IPS DF 19.7 (cell line): ENCODE measurements around the gene SLC1A6.
A peak's percentile ranks its signal among the peaks of the same experiment; 100 is the strongest.
"Not testable (repeated sequence)": the region's sequence is repeated elsewhere in the genome, so short reads cannot be mapped to it uniquely, and the experiment has no call there.

ENCODE experiments used
- DNase-seq: peaks from one replicate; pipeline ENCODE4 v3.0.0-alpha.2; 2013; ENCODE audit warnings: low read depth, low spot score

SLC1A6 gene

GRCh38 chr19:14979476-14980255 lies at the start of gene SLC1A6:
SLC1A6 (minus strand) TSS chr19:14979864; CDS start chr19:14972910, 6,954 bp downstream.
- no peak for DNase-seq

DNA sequence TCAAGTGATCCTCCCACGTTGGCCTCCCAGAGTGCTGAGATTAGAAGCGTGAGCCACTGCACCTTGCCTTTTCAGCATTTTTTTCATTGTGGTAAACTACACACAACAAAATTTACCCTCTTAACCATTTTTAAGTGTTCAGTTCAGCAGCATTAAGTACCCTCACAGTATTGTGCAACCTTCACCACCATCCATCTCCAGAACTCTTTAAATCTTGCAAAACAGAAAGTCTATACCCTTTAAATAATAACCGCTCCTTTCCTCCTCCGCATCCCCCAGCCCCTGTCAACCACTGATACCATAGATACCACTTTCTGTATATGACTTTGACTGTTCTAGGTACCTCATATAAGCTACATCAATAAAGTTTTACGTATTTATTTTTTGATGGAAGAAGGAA lies 48.8 kb upstream of the SLC1A6 start:
- no peak for DNase-seq

GRCh38 chr19:15025217-15025616 lies 45.6 kb upstream of the SLC1A6 start:
- DNase-seq = no peak

- DNase-seq = no peak
Observed at GRCh38 chr19:15022752-15023151, 43.1 kb upstream of the SLC1A6 start.

GRCh38 chr19:15021286-15022007 lies 41.8 kb upstream of the SLC1A6 start:
- no peak for DNase-seq

DNA sequence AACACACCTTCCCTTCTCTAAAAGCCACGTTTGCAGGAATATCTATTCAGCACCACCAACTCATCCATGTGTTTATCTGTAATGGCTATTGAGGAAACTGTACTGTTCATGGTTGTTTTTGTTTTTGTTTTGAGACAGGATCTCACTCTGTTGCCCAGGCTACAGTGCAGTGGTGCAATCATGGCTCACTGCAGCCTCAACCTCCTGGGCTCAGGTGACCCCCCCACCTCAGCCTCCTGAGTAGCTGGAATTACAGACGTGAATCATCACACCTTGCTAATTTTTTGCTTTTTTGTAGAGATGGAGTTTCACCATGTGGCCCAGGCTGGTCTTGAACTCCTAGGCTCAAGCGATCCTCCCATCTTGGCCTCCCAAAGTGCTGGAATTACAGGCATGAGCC lies 39.2 kb upstream of the SLC1A6 start:
- DNase-seq = not testable (repeated sequence)

DNA sequence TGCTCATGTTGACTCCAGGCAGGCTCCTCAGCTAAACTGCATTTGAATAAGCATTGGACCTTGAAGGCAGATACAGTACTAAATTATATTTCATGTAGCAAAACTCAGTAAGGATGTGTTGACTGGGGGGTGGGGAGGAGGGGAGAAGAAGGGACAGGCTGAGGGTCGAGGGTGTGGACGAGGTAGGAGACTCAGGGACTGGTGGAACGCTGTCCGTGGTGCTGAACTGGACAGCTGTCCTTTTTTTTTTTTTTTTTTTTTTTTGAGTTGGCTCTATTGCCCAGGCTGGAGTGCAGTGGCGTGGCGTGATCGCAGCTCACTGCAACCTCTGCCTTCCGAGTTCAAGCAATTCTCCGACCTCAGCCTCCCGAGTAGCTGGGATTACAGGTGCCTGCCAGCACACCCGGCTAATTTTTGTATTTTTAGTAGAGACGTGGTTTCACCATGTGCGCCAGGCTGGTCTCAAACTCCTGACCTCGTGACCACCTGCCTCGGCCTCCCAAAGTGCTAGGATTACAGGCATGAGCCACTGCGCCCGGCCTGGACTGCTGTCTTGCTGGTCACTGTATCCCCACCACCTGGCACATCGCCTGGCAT lies 36.4 kb upstream of the SLC1A6 start:
- no peak for DNase-seq

DNA sequence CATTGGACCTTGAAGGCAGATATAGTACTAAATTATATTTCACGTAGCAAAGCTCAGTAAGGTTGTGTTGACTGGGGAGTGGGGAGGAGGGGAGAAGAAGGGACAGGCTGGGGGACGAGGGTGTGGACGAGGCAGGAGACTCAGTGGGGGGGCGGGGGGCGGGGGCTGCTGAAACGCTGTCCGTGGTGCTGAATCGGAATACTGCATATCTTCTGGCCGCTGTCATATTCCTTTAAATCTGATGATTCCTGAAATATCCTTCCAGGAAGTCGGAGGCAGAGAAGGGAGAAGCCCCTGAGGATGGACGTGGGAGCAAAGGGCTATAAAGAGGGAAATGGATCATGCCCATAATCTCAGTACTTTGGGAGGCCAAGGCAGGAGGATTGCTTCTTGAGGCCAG lies 34.9 kb upstream of the SLC1A6 start:
- DNase-seq = no peak

DNA sequence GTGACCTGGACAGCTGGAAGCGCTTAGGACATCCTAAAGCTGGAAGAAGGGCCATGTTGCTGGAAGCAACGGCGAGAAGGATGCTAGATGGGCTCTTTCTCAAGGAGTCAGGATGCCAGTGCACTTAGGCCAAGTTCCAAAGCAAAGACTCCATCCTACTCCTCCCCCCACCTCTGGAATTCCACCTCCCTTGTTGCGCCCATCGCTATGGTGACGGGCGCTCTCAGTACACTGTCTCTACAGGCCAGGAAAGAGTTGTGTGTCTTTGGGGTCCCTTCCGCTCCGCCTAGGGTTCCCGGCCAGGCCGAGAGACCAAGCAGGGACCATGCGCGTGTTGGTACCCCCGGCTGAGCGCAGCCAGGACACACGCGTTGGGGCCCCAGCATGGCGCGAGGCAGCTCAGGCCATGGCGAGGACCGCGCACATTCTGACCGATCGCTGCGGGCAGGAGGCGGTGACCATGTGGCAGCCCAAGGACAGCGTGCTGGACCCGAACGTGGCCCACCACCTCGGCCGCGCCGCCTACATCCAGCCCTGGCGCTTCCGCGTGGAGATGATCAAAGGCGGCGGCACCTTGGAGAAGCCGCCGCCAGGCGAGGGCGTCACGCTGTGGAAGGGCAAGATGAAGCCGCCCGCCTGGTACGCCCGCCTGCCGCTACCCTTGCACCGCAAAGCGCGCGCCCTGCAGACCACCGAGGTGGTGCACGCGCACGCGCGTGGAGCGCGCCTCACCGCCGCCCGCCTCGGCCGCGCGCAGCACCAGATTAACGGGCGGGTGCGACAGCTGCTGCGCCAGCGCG lies 31.0 kb upstream of the SLC1A6 start:
- peak; percentile 40 for DNase-seq

GRCh38 chr19:15008308-15008707 lies 28.6 kb upstream of the SLC1A6 start:
- DNase-seq = no peak

GRCh38 chr19:14997981-14998380 lies 18.3 kb upstream of the SLC1A6 start:
- DNase-seq = no peak

- no peak for DNase-seq
Observed at GRCh38 chr19:14992780-14993179, 13.1 kb upstream of the SLC1A6 start.

GRCh38 chr19:14985133-14985532 lies 5.5 kb upstream of the SLC1A6 start:
- no peak for DNase-seq

- DNase-seq = no peak
Observed at GRCh38 chr19:14978161-14978776, 1.4 kb downstream of the SLC1A6 start.

DNA sequence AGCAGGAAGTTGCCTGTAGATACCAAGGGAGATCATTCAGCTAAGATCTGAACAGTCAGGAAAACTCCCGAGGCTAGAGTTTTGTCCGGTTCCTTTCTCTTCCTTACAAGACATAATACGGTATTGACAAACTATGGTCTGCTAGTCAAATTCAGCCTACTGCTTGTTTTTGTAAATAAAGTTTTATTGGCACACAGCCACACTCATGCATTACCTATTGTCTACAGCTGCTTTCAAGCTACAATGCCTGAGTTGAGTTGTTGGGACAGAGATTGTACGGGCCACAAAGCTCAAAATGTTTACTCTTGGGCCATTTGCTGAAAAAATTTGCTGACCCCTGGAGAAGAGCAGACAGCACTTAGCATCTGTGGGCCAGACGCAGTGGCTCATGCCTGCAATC lies 2.5 kb downstream of the SLC1A6 start:
- DNase-seq = no peak

GRCh38 chr19:14974488-14974887 lies 5.2 kb downstream of the SLC1A6 start:
- no peak for DNase-seq

DNA sequence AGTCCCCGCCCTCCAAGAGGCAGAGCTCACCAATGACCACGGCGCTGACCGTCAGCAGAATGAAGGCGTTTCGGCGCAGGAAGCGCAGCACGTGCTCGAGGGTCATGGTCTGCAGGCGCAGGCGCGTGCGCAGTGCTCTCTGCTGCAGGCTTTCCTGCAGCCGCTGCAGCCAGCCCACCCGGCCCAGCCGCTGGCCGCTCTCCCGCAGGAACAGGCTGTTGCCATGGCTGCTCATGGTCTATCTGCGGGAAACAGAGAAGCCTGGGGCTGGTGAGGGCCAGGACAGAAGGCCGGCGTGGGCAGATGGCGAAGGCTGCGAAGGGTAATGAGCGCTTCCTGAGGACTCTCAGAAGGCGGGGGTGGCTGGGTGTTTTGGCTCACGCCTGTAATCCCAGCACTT lies 7.0 kb downstream of the SLC1A6 start:
- DNase-seq = no peak

DNA sequence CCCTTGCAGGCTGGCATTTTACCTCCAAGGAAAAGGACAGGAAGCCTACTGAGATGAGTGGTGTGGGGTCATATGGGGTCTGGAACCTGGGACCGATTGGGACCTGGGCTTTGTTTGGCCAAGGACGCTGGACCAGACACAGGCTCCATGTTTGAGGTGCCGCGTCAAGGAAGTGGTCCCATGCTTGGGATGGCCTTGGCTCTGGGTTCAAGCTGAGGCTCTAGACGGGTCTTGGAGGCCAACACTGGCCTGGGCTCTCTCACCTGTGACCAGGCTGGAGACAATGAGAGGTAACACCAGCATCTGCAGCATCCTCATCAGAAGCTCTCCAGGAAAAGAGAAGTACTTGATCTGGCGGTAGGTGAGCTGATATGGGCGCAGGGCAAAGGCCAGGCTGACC lies 8.2 kb downstream of the SLC1A6 start:
- DNase-seq = no peak

DNA sequence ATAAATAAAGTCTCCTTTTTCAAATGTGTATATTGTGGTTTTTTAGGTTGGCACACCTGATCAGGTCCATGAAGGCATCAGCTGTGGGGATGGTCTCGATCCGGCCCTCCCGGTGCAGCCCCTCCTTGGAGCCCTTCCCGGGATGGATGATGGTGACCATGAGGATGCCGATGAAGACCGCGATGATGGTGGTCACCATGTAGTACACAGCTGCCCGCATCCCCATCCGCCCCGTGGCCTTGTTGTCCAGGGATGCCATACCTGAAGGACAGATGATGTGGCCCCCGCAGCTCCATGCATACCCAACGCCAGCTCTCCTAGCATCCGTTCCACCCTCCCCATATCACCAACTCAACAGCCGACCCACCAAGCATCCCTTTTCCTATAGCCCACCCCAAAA lies 11.4 kb downstream of the SLC1A6 start:
- DNase-seq = no peak

DNA sequence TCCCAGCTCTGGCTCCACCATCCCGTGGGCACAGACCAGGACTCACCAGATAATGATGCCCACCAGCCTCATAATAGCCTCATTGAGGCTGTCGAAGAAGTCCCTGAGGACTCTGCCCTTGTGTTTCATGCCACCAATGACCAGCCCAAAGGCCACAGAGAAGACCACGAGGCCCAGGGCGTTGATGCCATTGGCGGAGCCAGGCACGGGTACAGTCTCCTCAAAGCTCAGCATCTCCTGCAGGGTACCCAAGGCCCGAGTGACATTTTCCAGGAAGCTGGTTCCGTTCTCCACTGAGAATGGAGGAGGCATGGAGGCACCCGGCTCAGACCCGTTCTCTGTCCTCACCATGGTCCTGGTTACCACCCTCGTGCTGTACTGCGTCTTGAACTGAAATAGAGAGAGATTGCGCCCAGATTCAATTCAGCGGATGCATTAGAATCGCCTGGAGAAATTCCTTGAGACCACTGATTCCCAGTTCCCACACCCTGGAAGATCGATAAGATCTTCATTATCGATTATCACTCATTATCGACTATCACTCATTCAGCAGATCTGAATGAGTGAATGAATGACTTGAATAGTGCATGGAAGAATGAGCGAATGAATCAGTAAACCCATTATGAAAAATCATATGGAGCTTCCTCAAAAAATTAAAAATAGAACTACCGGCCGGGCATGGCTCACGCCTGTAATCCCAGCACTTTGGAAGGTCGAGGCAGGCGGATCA lies 17.5 kb downstream of the SLC1A6 start:
- DNase-seq = no peak

DNA sequence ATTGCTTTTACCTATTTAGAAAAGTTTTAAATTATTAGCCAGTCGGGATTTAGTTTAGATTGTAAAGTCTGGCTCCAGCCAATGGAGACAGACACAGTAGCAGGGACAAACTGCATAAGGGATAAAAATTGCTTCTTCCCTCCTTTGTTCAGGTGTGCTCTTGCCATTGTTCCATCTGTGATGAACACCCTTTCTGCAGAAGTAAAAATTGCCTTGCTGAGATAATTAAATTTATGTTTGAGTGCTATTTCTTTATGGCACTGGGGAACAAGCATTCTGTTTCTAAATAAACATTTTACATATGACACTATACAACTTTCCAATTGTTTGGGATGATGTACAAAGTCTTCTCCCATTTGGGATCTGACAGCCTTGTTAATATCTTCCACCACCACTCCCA lies 20.4 kb downstream of the SLC1A6 start:
- no peak for DNase-seq
